NCI-H146 treated with DMSO at 0.1 percent for 48 hours (cell line): Measurements from ENCODE around the gene AMACR.

Experiments used
- DNase-seq: peaks from one replicate; lab custom pipeline; 2025; ENCODE audit not compliant: unreplicated experiment; lab: John Stamatoyannopoulos, UW

Gene AMACR

GRCh38 chr5:34007621-34008600 is at the start of gene AMACR:
TSS of gene AMACR (minus strand) at chr5:34008050. CDS start at chr5:34008019, 31 bp downstream.
- DNase-seq: peak; percentile 89

GRCh38 chr5:34057569-34057968 is 49.7 kb upstream of the AMACR start:
- no peak for DNase-seq

- DNase-seq: no peak
Observed at GRCh38 chr5:34057118-34057517, 49.3 kb upstream of the AMACR start.

GRCh38 chr5:34055667-34056066 is 47.8 kb upstream of the AMACR start:
- no peak for DNase-seq

GRCh38 chr5:34054400-34054729 is 46.5 kb upstream of the AMACR start:
- DNase-seq: no peak

- DNase-seq: no peak
Observed at GRCh38 chr5:34053571-34054399, 45.9 kb upstream of the AMACR start.

GRCh38 chr5:34053133-34053532 is 45.3 kb upstream of the AMACR start:
- no peak for DNase-seq

GRCh38 chr5:34051374-34051980 is 43.6 kb upstream of the AMACR start:
- DNase-seq: no peak

- DNase-seq: no peak
Observed at GRCh38 chr5:34047774-34048572, 40.1 kb upstream of the AMACR start.

GRCh38 chr5:34047143-34047542 is 39.3 kb upstream of the AMACR start:
- no peak for DNase-seq

GRCh38 chr5:34045996-34046395 is 38.1 kb upstream of the AMACR start:
- no peak for DNase-seq

- DNase-seq: no peak
Observed at GRCh38 chr5:34045023-34045422, 37.2 kb upstream of the AMACR start.

GRCh38 chr5:34043099-34043876 is 35.4 kb upstream of the AMACR start, which contains the start of gene C1QTNF3:
TSS of gene C1QTNF3 (minus strand) at chr5:34043213. CDS start at chr5:34043125, 88 bp downstream.
- no peak for DNase-seq

- no peak for DNase-seq
Observed at GRCh38 chr5:34042321-34042720, 34.5 kb upstream of the AMACR start.

GRCh38 chr5:34041247-34041972 is 33.6 kb upstream of the AMACR start:
- no peak for DNase-seq

GRCh38 chr5:34040472-34040871 is 32.6 kb upstream of the AMACR start:
- no peak for DNase-seq

- DNase-seq: no peak
Observed at GRCh38 chr5:34039398-34040157, 31.7 kb upstream of the AMACR start.

- DNase-seq: no peak
Observed at GRCh38 chr5:34038838-34039237, 31.0 kb upstream of the AMACR start.
